T-cell (primary cell): ENCODE results near the gene NKAIN2. TPM values are rescaled to one million over a fixed set of nuclear protein-coding genes. Genes with fewer than 3 reads are reported as not detected.

Experiments
- ATAC-seq, 4 experiments: fragments of 200-7000 bp in 3 of 4; fragments of 150-1000 bp in 1 of 4; cut with Tn5 transposase; replicated peaks in 1 of 4; 1 replicate in 3 of 4; 2 replicates in 1 of 4; pipeline ENCODE4 v1.10.0; 2021; ENCODE audit warnings: moderate library complexity in 3 of 4, mild to moderate bottlenecking in 2 of 4, moderate number of reproducible peaks in 1 of 4
- CTCF ChIA-PET, 2 donors: fragments of 300-600 bp; sonication (Branson Sonifier 250); formaldehyde crosslinking; loops; one replicate each; lab custom pipeline; 2022; ENCODE audit warnings: antibody characterized with exemption in 2 of 2; lab: Charles Lee
- POLR2A ChIA-PET, 2 donors: fragments of 300-600 bp; sonication (Branson Sonifier 250); formaldehyde crosslinking; loops; one replicate each; lab custom pipeline; 2022; ENCODE audit warnings: antibody characterized with exemption in 2 of 2; lab: Charles Lee
- DNase-seq, 35 experiments: peaks; one replicate each; pipeline versions ENCODE4 v3.0.0 to v3.0.0-alpha.2; 2013 to 2023
- H3K27ac ChIP-seq: one replicate; pipeline ENCODE4 v1.5.1; 2013; ENCODE audit warnings: low read length
- H3K27me3 ChIP-seq, 2 experiments: replicated peaks in 1 of 2; 1 replicate in 1 of 2; 2 replicates in 1 of 2; pipeline versions ENCODE4 v1.6.1 to v1.7.0; 2013; ENCODE audit warnings: low read length in 1 of 2, mixed read lengths in 1 of 2; ENCODE audit not compliant: control insufficient read depth in 2 of 2, insufficient read depth in 2 of 2; ENCODE audit errors: extremely low read depth in 1 of 2
- H3K36me3 ChIP-seq, 2 donors: 1 replicate in 1 of 2; 2 replicates in 1 of 2; pipeline versions ENCODE4 v1.6.1 to v1.7.0; 2013; ENCODE audit warnings: low read length in 1 of 2; ENCODE audit not compliant: control insufficient read depth in 2 of 2, insufficient read depth in 1 of 2; ENCODE audit errors: extremely low read depth in 1 of 2
- H3K4me1 ChIP-seq, 2 experiments: 1 replicate in 1 of 2; 2 replicates in 1 of 2; pipeline versions ENCODE4 v1.6.1 to v1.7.0; 2013; ENCODE audit warnings: low read length in 2 of 2, mixed read lengths in 1 of 2; ENCODE audit not compliant: insufficient read depth in 2 of 2, control insufficient read depth in 1 of 2; ENCODE audit errors: extremely low read depth in 1 of 2
- H3K4me3 ChIP-seq, 2 donors: 1 replicate in 1 of 2; 2 replicates in 1 of 2; pipeline versions ENCODE4 v1.5.1 to v1.7.0; 2013; ENCODE audit warnings: mild to moderate bottlenecking in 2 of 2, low read length in 1 of 2, moderate library complexity in 1 of 2; ENCODE audit not compliant: control insufficient read depth in 1 of 2; ENCODE audit errors: extremely low read depth in 1 of 2
- H3K9me3 ChIP-seq: 2 replicates; pipeline ENCODE4 v1.7.0; 2013
- H3K27ac Mint-ChIP-seq, 2 donors: one replicate each; pipeline ENCODE4 v1.8.0; 2020 to 2021; ENCODE audit warnings: mild to moderate bottlenecking in 2 of 2, mixed read lengths in 2 of 2
- H3K27me3 Mint-ChIP-seq, 2 donors: one replicate each; pipeline ENCODE4 v1.8.0; 2021 to 2022; ENCODE audit warnings: mixed read lengths in 2 of 2
- H3K36me3 Mint-ChIP-seq: one replicate; pipeline ENCODE4 v1.8.0; 2021; ENCODE audit warnings: mixed read lengths
- H3K4me1 Mint-ChIP-seq, 3 donors: one replicate each; pipeline ENCODE4 v1.8.0; 2020 to 2022; ENCODE audit warnings: mixed read lengths in 3 of 3, mild to moderate bottlenecking in 1 of 3
- H3K4me3 Mint-ChIP-seq, 3 donors: one replicate each; pipeline ENCODE4 v1.8.0; 2020 to 2022; ENCODE audit warnings: mild to moderate bottlenecking in 3 of 3, mixed read lengths in 3 of 3, moderate library complexity in 3 of 3
- H3K9me3 Mint-ChIP-seq, 3 donors: one replicate each; pipeline ENCODE4 v1.8.0; 2020 to 2022; ENCODE audit warnings: mixed read lengths in 3 of 3
- WGBS: methylation state at CpG from one replicate; pipeline ENCODE4 v1.1.5; 2013; ENCODE audit warnings: missing lambda C conversion rate; ENCODE audit not compliant: insufficient coverage; 5-methylcytosine and 5-hydroxymethylcytosine counted together
- total RNA-seq, 35 experiments: library from RNA in 6 of 35; stranded (reverse) in 6 of 35; fragments of 120-200 nt in 1 of 35; gene quantifications; one replicate each; pipeline versions ENCODE4 v1.2.1 to v1.2.4 and lab custom pipeline; 2013 to 2026

NKAIN2 gene
- total RNA-seq, 5 donors from 2014 or later (not counting 1 experiment from before 2014, with no cell fraction given), result 0.13 TPM; not detected in 4

GRCh38 chr6:124520514-124520913 is 716.8 kb downstream of the NKAIN2 start:
- WGBS, result no CpG with 5 or more reads among the region's 4 CpGs
- Histone ChIP-seq H3K36me3 (no peaks in the 10 kb centered on the region), H3K4me3 (no peak overlapping the region), H3K27me3 (no peaks in the 10 kb centered on the region), H3K4me1 (no peaks in the 10 kb centered on the region), H3K27ac (no peak overlapping the region), H3K9me3 (no peaks in the 10 kb centered on the region)
- peaks cover 3 to 5% (median 4%) of the 10 kb centered on the region in 3 donors for H3K9me3 Mint-ChIP-seq
- no peaks in the 10 kb centered on the region for H3K36me3 Mint-ChIP-seq
- POLR2A ChIA-PET, result no interaction called here
- DNase-seq (no peak), ATAC-seq (no peak)
- no peaks in the 10 kb centered on the region for H3K27me3 Mint-ChIP-seq
- no peaks in the 10 kb centered on the region for H3K4me1 Mint-ChIP-seq
- no peak overlapping the region for H3K4me3 Mint-ChIP-seq
- CTCF ChIA-PET, result no interaction called here
- H3K27ac Mint-ChIP-seq, result no peak overlapping the region

GRCh38 chr6:124522335-124522734 is 718.7 kb downstream of the NKAIN2 start:
- no peak for ATAC-seq
- Histone ChIP-seq H3K27me3 (no peaks in the 10 kb centered on the region), H3K36me3 (no peaks in the 10 kb centered on the region), H3K9me3 (no peaks in the 10 kb centered on the region), H3K4me1 (no peaks in the 10 kb centered on the region), H3K4me3 (no peak overlapping the region), H3K27ac (no peak overlapping the region)
- H3K9me3 Mint-ChIP-seq, result peaks cover 0 to 4% (median 3%) of the 10 kb centered on the region in 3 donors
- POLR2A ChIA-PET, result no interaction called here
- WGBS, result no CpG with 5 or more reads among the region's 4 CpGs
- CTCF ChIA-PET, result no interaction called here
- DNase-seq, result no peak
- no peaks in the 10 kb centered on the region for H3K36me3 Mint-ChIP-seq
- no peaks in the 10 kb centered on the region for H3K27me3 Mint-ChIP-seq
- no peak overlapping the region for H3K27ac Mint-ChIP-seq
- H3K4me3 Mint-ChIP-seq, result no peak overlapping the region
- no peaks in the 10 kb centered on the region for H3K4me1 Mint-ChIP-seq

DNA sequence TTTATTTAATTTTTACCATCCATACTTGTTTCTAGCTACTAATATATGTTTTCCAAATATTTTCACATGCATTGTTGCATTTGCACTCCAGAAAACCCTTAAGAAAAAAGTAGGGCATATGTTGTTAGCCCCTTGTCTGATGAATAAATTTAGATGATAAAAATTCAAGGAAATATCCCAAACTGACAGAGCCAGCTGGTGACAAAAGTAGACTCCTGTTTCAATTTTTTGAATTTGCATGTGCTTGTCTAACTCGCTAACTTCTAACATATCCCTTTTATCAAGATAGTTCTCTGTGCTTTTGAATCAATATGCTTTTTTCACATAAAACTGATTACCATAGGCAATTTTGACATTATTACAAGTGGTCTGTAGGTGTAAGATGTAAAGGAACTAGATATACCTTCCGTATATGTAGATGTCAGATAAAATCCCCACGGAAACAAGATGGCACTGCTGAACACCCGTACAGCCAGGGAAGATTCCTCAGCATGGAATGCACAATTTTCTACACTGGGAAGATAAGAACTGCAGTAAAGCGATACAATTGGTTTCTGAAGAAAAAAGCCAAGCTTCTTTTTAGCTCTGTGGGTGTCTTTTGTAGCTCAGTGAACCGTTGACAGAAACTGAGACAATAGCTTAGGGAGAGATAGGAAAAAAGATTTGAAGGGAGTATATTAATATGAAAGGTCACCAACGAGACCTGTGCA is 721.0 kb downstream of the NKAIN2 start:
- Mint-ChIP-seq H3K27me3 (no peaks in the 10 kb centered on the region), H3K27ac (no peak overlapping the region), H3K4me3 (no peak overlapping the region), H3K4me1 (no peaks in the 10 kb centered on the region), H3K36me3 (no peaks in the 10 kb centered on the region), H3K9me3 (peaks cover 0 to 4% (median 3%) of the 10 kb centered on the region in 3 donors)
- Histone ChIP-seq H3K36me3 (no peaks in the 10 kb centered on the region), H3K4me1 (no peaks in the 10 kb centered on the region), H3K27me3 (no peaks in the 10 kb centered on the region), H3K27ac (no peak overlapping the region), H3K9me3 (no peaks in the 10 kb centered on the region), H3K4me3 (no peak overlapping the region)
- WGBS, result 88% methylated on average over 5 of the region's 7 CpGs
- POLR2A ChIA-PET, result no interaction called here
- CTCF ChIA-PET, result no interaction called here
- ATAC-seq, result no peak
- no peak for DNase-seq

GRCh38 chr6:124530926-124531325 is 727.3 kb downstream of the NKAIN2 start:
- Mint-ChIP-seq H3K4me3 (no peak overlapping the region), H3K9me3 (peaks cover 0 to 4% (median 0%) of the 10 kb centered on the region in 3 donors), H3K4me1 (no peaks in the 10 kb centered on the region), H3K27ac (no peak overlapping the region), H3K36me3 (no peaks in the 10 kb centered on the region), H3K27me3 (no peaks in the 10 kb centered on the region)
- Histone ChIP-seq H3K27me3 (no peaks in the 10 kb centered on the region), H3K9me3 (no peaks in the 10 kb centered on the region), H3K4me1 (no peaks in the 10 kb centered on the region), H3K4me3 (no peak overlapping the region), H3K27ac (no peak overlapping the region), H3K36me3 (no peaks in the 10 kb centered on the region)
- ChIA-PET CTCF (interaction anchor here in 1 of 2 donors (0.6 kb wide), 1 partner anchor 234 kb away, joined by 3 read pairs; no protein-coding TSS in a partner anchor), POLR2A (no interaction called here)
- no peak for DNase-seq
- WGBS, result 83% methylated on average over 1 of the region's 1 CpG
- no peak for ATAC-seq

DNA sequence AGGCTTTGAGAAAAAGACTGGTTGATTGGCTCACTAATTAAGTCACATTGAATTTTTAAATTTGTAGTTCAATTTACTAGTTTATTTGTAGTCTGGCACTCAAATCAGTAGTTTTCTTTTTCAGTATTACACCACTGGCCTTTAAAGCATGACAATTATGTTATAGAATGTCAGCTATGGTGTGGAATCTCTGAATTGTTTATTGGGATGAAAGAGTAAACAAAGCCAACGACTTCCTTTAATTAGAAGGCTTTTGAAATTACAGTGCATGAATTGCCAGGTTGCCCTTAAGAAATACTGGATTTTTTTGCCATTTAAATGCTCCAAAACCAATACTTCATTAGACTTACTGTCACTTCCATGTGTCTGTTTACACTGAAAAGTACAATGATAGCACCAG is 731.6 kb downstream of the NKAIN2 start:
- Mint-ChIP-seq H3K9me3 (peaks cover 0 to 4% (median 0%) of the 10 kb centered on the region in 3 donors), H3K36me3 (no peaks in the 10 kb centered on the region), H3K27ac (no peak overlapping the region), H3K4me1 (no peaks in the 10 kb centered on the region), H3K4me3 (no peak overlapping the region), H3K27me3 (no peaks in the 10 kb centered on the region)
- Histone ChIP-seq H3K4me3 (no peak overlapping the region), H3K27me3 (no peaks in the 10 kb centered on the region), H3K27ac (no peak overlapping the region), H3K9me3 (no peaks in the 10 kb centered on the region), H3K36me3 (no peaks in the 10 kb centered on the region), H3K4me1 (no peaks in the 10 kb centered on the region)
- whole genome bisulfite sequencing, result no CpG with 5 or more reads among the region's 1 CpG
- POLR2A ChIA-PET, result no interaction called here
- CTCF ChIA-PET, result no interaction called here
- no peak for ATAC-seq
- no peak for DNase-seq

- CTCF ChIA-PET, result no interaction called here
- POLR2A ChIA-PET, result no interaction called here
- Histone ChIP-seq H3K27ac (no peak overlapping the region), H3K9me3 (no peaks in the 10 kb centered on the region), H3K4me3 (no peak overlapping the region), H3K4me1 (no peaks in the 10 kb centered on the region), H3K36me3 (no peaks in the 10 kb centered on the region), H3K27me3 (no peaks in the 10 kb centered on the region)
- Mint-ChIP-seq H3K27ac (no peak overlapping the region), H3K27me3 (no peaks in the 10 kb centered on the region), H3K4me3 (no peak overlapping the region), H3K36me3 (no peaks in the 10 kb centered on the region), H3K4me1 (no peaks in the 10 kb centered on the region), H3K9me3 (peaks cover 0 to 4% (median 0%) of the 10 kb centered on the region in 3 donors)
- DNase-seq (no peak), ATAC-seq (no peak)
- 88% methylated on average over 4 of the region's 9 CpGs for WGBS
These were observed 732.1 kb downstream of the NKAIN2 start for GRCh38 chr6:124535746-124536145.
